ENCODE results near the gene FSTL1. TPM values are rescaled to one million over a fixed set of nuclear protein-coding genes. Genes with fewer than 3 reads are reported as not detected.
A peak's percentile ranks its signal among the peaks of the same experiment; 100 is the strongest.

The FSTL1 gene, protein sequence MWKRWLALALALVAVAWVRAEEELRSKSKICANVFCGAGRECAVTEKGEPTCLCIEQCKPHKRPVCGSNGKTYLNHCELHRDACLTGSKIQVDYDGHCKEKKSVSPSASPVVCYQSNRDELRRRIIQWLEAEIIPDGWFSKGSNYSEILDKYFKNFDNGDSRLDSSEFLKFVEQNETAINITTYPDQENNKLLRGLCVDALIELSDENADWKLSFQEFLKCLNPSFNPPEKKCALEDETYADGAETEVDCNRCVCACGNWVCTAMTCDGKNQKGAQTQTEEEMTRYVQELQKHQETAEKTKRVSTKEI
- total RNA-seq (53.5 TPM), polyA plus RNA-seq (27.1 TPM)
- long read RNA-seq, donor 1, full-length matches to known transcripts: 3 of 3 reads
- long read RNA-seq, donor 1, partial matches to known transcripts: 0 of 3 reads
- long read RNA-seq, donor 1, other reads (novel, unspliced or antisense): 0 of 3 reads
- long read RNA-seq, donor 2, full-length matches to known transcripts: 43 of 48 reads
- long read RNA-seq, donor 2, partial matches to known transcripts: 5 of 48 reads
- long read RNA-seq, donor 2, other reads (novel, unspliced or antisense): 0 of 48 reads
- long read RNA-seq, donor 3, full-length matches to known transcripts: 17 of 17 reads
- long read RNA-seq, donor 3, partial matches to known transcripts: 0 of 17 reads
- long read RNA-seq, donor 3, other reads (novel, unspliced or antisense): 0 of 17 reads
- long read RNA-seq, donor 4, full-length matches to known transcripts: 11 of 11 reads
- long read RNA-seq, donor 4, partial matches to known transcripts: 0 of 11 reads
- long read RNA-seq, donor 4, other reads (novel, unspliced or antisense): 0 of 11 reads
- long read RNA-seq, donor 5, full-length matches to known transcripts: 42 of 42 reads
- long read RNA-seq, donor 5, partial matches to known transcripts: 0 of 42 reads
- long read RNA-seq, donor 5, other reads (novel, unspliced or antisense): 0 of 42 reads
- long read RNA-seq, donor 6, full-length matches to known transcripts: 19 of 24 reads
- long read RNA-seq, donor 6, partial matches to known transcripts: 5 of 24 reads
- long read RNA-seq, donor 6, other reads (novel, unspliced or antisense): 0 of 24 reads
- long read RNA-seq, donor 7, full-length matches to known transcripts: 29 of 29 reads
- long read RNA-seq, donor 7, partial matches to known transcripts: 0 of 29 reads
- long read RNA-seq, donor 7, other reads (novel, unspliced or antisense): 0 of 29 reads
- long read RNA-seq, donor 8, full-length matches to known transcripts: 17 of 17 reads
- long read RNA-seq, donor 8, partial matches to known transcripts: 0 of 17 reads
- long read RNA-seq, donor 8, other reads (novel, unspliced or antisense): 0 of 17 reads
- long read RNA-seq, donor 9, full-length matches to known transcripts: 15 of 15 reads
- long read RNA-seq, donor 9, partial matches to known transcripts: 0 of 15 reads
- long read RNA-seq, donor 9, other reads (novel, unspliced or antisense): 0 of 15 reads
- long read RNA-seq, donor 10, full-length matches to known transcripts: 8 of 26 reads
- long read RNA-seq, donor 10, partial matches to known transcripts: 18 of 26 reads
- long read RNA-seq, donor 10, other reads (novel, unspliced or antisense): 0 of 26 reads

DNA sequence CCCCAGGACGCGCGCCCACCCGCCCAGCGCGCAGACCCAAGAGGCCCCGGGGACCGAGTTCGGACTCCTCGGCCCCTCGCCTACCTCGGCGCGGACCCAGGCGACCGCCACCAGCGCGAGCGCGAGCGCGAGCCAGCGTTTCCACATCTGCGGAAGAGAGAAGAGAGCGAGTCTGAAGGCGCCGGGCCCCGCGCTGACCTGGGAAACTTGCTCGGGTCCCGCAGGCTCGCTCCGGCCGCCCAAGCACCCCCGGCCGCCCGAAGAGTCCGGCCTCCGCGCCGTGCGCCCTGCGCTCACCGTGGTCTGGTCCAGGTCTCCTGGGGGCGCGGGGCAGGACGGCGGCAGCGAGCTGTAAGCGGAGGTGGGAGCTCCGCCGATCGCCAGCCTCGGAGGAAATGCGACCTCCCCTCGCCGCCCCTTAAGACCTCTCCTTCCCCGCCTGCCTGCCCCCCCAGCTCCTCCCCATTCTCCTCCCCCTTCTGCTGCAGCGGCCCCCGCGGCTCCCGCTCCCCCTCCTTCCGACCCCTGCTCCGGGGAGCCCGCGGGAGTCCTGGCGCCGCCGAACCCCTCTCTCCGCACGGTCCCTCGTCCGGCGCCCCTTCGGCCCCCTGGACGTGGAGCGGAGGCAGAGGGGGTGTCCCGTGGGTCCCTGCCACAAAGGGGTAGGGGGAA lies at the start of gene FSTL1:
FSTL1 (minus strand) TSS at position 393 of the 672 bp plus-strand sequence; CDS start at position 147, 246 bp downstream.
- under 1% methylated on average over 78 of the region's 78 CpGs for WGBS
- Histone ChIP-seq H3K27me3 (ENCODE audit: control insufficient read depth in 2 of 2, insufficient read depth in 1 of 2, low read length in 1 of 2) (peaks cover 7 to 57% of the 10 kb centered on the region in 2 donors), H3K9me3 (ENCODE audit: control insufficient read depth in 2 of 2, insufficient read depth in 1 of 2, low read length in 1 of 2) (no peaks in the 10 kb centered on the region), H3K4me3 (ENCODE audit: low read length in 2 of 2) (peak within 1 kb of the TSS; percentile 57 to 75), H3K36me3 (ENCODE audit: control insufficient read depth in 2 of 2, insufficient read depth in 2 of 2, low read length in 1 of 2) (no peaks in the 10 kb centered on the region), H3K4me1 (ENCODE audit: control insufficient read depth in 2 of 2, insufficient read depth in 2 of 2, low read length in 2 of 2) (peaks cover 4 to 7% of the 10 kb centered on the region in 2 donors), H3K27ac (ENCODE audit: low read depth in 1 of 2, low read length in 1 of 2) (peak within 1 kb of the TSS; percentile 39 to 46)
- peak in 5 of 9 donors; percentile 15 to 61 (median 35) for DNase-seq (ENCODE audit: low read depth in 6 of 9, low spot score in 9 of 9)

DNA sequence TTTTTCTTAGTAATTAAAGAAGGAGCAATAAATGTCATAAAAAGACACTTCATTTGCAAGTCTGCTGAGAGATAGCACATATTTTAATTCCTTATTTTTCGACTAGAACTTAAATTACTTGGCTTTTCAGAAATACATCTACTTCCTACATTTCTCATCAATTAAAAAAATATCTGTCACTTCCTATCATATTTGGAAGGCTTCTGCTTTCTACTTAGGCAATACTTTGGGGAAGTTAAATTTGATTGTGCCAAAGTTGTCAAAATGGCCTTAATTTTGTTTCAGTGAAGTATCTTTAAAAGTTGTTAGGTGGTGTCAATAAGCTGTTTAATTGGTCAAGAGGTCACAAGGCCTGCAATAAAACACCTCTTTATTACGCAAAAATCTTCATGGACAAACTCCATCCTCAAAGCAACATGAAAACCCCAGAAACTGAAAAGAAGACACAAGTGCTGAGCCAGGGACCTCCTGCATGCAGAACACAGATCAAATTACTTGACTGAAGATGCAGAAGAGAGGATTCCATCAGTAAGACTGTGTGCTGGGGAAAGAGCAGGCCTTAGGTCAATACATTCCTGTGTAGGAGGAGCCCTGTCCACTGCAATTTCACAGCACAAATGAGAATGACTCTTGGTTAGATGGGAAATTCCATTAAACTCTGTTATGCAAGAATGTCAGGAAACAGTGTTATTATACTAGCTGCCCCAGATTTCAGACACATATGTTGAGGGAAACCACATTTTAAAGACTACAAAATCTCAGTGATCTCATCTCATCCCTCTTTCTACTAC lies 48.0 kb upstream of the FSTL1 start:
- Histone ChIP-seq H3K27ac (ENCODE audit: low read depth in 1 of 2, low read length in 1 of 2) (no peak overlapping the region), H3K36me3 (ENCODE audit: control insufficient read depth in 2 of 2, insufficient read depth in 2 of 2, low read length in 1 of 2) (no peaks in the 10 kb centered on the region), H3K27me3 (ENCODE audit: control insufficient read depth in 2 of 2, insufficient read depth in 1 of 2, low read length in 1 of 2) (no peaks in the 10 kb centered on the region), H3K9me3 (ENCODE audit: control insufficient read depth in 2 of 2, insufficient read depth in 1 of 2, low read length in 1 of 2) (no peaks in the 10 kb centered on the region), H3K4me1 (ENCODE audit: control insufficient read depth in 2 of 2, insufficient read depth in 2 of 2, low read length in 2 of 2) (no peaks in the 10 kb centered on the region), H3K4me3 (ENCODE audit: low read length in 2 of 2) (no peak overlapping the region)
- DNase-seq (ENCODE audit: low read depth in 6 of 9, low spot score in 9 of 9): no peak
- WGBS: 93% methylated on average over 2 of the region's 2 CpGs

DNA sequence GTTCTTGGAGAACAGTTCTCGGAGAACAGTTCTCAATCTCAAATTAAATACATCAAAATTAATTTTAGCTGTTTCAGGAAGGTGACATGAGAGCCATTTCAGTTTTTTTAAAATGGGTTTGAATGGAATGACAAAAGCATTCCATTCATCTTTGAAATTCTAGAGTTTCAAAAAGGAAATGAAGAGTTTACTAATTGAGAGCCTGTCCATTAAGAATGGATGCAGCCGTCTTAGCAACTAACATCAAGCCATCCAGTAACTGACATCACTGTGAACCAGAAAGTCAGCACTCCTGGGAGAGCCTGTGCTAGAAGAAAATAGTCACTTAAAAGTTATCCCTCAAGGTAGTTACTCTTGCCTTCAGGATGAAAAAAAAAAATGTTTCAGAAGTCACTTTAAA lies 47.0 kb upstream of the FSTL1 start:
- no peaks in the 10 kb centered on the region for H3K4me1 ChIP-seq (ENCODE audit: control insufficient read depth in 2 of 2, insufficient read depth in 2 of 2, low read length in 2 of 2)
- H3K4me3 ChIP-seq (ENCODE audit: low read length in 2 of 2): no peak overlapping the region
- H3K36me3 ChIP-seq (ENCODE audit: control insufficient read depth in 2 of 2, insufficient read depth in 2 of 2, low read length in 1 of 2): no peaks in the 10 kb centered on the region
- no peak overlapping the region for H3K27ac ChIP-seq (ENCODE audit: low read depth in 1 of 2, low read length in 1 of 2)
- H3K9me3 ChIP-seq (ENCODE audit: control insufficient read depth in 2 of 2, insufficient read depth in 1 of 2, low read length in 1 of 2): no peaks in the 10 kb centered on the region
- DNase-seq (ENCODE audit: low read depth in 6 of 9, low spot score in 9 of 9): no peak
- no peaks in the 10 kb centered on the region for H3K27me3 ChIP-seq (ENCODE audit: control insufficient read depth in 2 of 2, insufficient read depth in 1 of 2, low read length in 1 of 2)
- WGBS: 88% methylated on average over 2 of the region's 2 CpGs

DNA sequence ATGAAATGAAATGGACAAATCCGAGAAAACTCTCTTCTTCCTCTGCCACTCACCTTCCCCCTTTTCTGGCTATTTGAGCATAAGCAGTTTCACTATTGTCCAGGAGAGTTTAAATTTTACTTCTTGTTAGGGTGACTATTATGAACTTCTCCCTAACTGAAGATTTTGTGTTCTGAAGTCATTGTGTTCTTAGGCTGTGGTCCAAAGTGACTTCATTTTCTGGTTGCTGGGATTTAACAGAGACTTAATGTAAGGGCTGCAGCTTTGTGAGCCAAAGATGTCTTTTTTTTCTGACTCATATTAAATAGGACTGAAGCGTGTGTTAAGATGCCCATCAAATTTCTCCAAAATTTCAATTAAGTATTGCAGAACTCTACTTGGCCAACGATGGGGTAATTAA lies 46.5 kb upstream of the FSTL1 start:
- H3K4me1 ChIP-seq (ENCODE audit: control insufficient read depth in 2 of 2, insufficient read depth in 2 of 2, low read length in 2 of 2): no peaks in the 10 kb centered on the region
- no peak overlapping the region for H3K4me3 ChIP-seq (ENCODE audit: low read length in 2 of 2)
- 90% methylated on average over 3 of the region's 3 CpGs for WGBS
- no peak for DNase-seq (ENCODE audit: low read depth in 6 of 9, low spot score in 9 of 9)
- no peaks in the 10 kb centered on the region for H3K27me3 ChIP-seq (ENCODE audit: control insufficient read depth in 2 of 2, insufficient read depth in 1 of 2, low read length in 1 of 2)
- no peak overlapping the region for H3K27ac ChIP-seq (ENCODE audit: low read depth in 1 of 2, low read length in 1 of 2)
- H3K9me3 ChIP-seq (ENCODE audit: control insufficient read depth in 2 of 2, insufficient read depth in 1 of 2, low read length in 1 of 2): no peaks in the 10 kb centered on the region
- H3K36me3 ChIP-seq (ENCODE audit: control insufficient read depth in 2 of 2, insufficient read depth in 2 of 2, low read length in 1 of 2): no peaks in the 10 kb centered on the region

DNA sequence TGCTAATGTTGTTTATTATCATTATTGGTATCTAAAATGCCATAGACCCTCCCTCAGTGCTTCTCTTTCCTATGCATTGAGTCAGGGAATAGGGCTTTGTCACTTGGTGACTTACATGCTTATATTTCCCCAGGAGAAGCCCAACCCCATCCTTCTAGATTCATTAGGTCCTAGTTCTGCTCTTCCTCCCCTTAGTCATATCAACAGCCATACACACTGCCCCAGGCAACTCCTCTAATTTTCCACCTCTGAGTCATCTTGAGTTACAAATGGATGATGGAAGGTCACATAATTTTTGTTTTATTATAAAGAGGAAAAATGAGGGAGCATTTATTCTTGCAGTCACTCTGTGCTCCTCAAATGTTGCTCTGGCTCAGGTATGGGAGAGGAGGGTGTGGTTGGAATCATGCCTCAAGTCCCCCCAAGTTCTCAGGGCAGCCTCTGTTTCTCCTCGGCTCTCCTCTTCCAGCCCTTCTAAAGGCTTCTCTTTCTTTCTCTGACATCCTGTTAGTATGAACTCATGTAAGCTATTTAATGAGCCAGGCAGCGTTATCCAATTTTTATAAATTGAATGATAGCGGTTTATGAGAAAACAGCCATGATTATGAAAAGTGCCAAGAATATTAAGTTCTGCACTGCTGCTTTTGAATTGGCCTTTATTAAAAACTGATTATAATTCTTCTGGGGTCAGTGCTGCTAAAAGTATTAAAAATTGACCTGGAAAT lies 45.6 kb upstream of the FSTL1 start:
- whole genome bisulfite sequencing: 97% methylated on average over 3 of the region's 3 CpGs
- H3K27ac ChIP-seq (ENCODE audit: low read depth in 1 of 2, low read length in 1 of 2): no peak overlapping the region

DNA sequence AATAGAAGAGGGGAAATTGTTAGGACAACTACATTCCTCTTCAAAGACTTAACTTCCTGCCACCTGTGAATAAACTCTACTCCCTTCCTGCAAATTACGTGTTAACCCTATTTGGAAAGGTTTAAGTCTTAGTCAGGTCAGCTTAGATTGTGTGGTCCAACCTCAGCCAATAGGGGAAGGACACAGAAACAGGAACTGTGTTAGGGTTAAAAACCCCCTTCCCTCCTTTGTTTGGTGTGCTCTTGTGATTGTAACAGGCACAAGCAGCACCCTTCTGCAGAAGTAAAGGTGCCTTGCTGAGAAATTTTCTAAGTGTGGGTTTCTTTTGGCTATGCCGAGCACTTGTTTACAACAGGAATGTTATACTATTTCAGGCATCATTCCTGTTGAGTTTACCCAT lies 45.0 kb upstream of the FSTL1 start:
- Histone ChIP-seq H3K9me3 (ENCODE audit: control insufficient read depth in 2 of 2, insufficient read depth in 1 of 2, low read length in 1 of 2) (no peaks in the 10 kb centered on the region), H3K27ac (ENCODE audit: low read depth in 1 of 2, low read length in 1 of 2) (no peak overlapping the region), H3K4me1 (ENCODE audit: control insufficient read depth in 2 of 2, insufficient read depth in 2 of 2, low read length in 2 of 2) (no peaks in the 10 kb centered on the region), H3K27me3 (ENCODE audit: control insufficient read depth in 2 of 2, insufficient read depth in 1 of 2, low read length in 1 of 2) (peaks cover 0 to 2% of the 10 kb centered on the region in 2 donors), H3K4me3 (ENCODE audit: low read length in 2 of 2) (no peak overlapping the region), H3K36me3 (ENCODE audit: control insufficient read depth in 2 of 2, insufficient read depth in 2 of 2, low read length in 1 of 2) (no peaks in the 10 kb centered on the region)
- 75% methylated on average over 2 of the region's 2 CpGs for WGBS
- DNase-seq (ENCODE audit: low read depth in 6 of 9, low spot score in 9 of 9): no peak

More for the DNA sequence above, 45.6 kb upstream of the FSTL1 start:
- H3K27me3 ChIP-seq (ENCODE audit: control insufficient read depth in 2 of 2, insufficient read depth in 1 of 2, low read length in 1 of 2): no peaks in the 10 kb centered on the region
- DNase-seq (ENCODE audit: low read depth in 6 of 9, low spot score in 9 of 9): no peak
- no peaks in the 10 kb centered on the region for H3K36me3 ChIP-seq (ENCODE audit: control insufficient read depth in 2 of 2, insufficient read depth in 2 of 2, low read length in 1 of 2)
- no peaks in the 10 kb centered on the region for H3K9me3 ChIP-seq (ENCODE audit: control insufficient read depth in 2 of 2, insufficient read depth in 1 of 2, low read length in 1 of 2)
- no peak overlapping the region for H3K4me3 ChIP-seq (ENCODE audit: low read length in 2 of 2)
- no peaks in the 10 kb centered on the region for H3K4me1 ChIP-seq (ENCODE audit: control insufficient read depth in 2 of 2, insufficient read depth in 2 of 2, low read length in 2 of 2)

DNA sequence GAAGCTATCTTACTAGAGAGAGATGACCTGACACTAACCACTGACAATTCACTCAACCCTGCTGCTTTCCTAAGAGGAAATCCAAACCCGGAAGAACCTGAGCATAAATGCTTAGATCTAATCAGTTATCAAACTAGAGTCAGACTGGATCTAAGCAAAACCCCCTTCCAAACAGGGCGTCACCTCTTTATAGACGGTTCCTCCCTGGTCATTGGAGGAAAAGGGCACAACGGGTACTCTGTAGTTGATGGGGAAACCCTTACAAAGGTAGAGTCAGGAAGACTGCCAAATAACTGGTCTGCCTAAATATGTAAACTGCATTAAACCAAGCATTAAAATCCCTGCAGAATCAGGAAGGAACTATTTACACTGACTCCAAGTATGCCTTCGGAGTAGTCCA lies 41.3 kb upstream of the FSTL1 start:
- H3K36me3 ChIP-seq (ENCODE audit: control insufficient read depth in 2 of 2, insufficient read depth in 2 of 2, low read length in 1 of 2): no peaks in the 10 kb centered on the region
- no peaks in the 10 kb centered on the region for H3K9me3 ChIP-seq (ENCODE audit: control insufficient read depth in 2 of 2, insufficient read depth in 1 of 2, low read length in 1 of 2)
- no peak overlapping the region for H3K27ac ChIP-seq (ENCODE audit: low read depth in 1 of 2, low read length in 1 of 2)
- H3K4me3 ChIP-seq (ENCODE audit: low read length in 2 of 2): no peak overlapping the region
- no peak for DNase-seq (ENCODE audit: low read depth in 6 of 9, low spot score in 9 of 9)
- H3K27me3 ChIP-seq (ENCODE audit: control insufficient read depth in 2 of 2, insufficient read depth in 1 of 2, low read length in 1 of 2): peaks cover 0 to 2% of the 10 kb centered on the region in 2 donors
- WGBS: 93% methylated on average over 5 of the region's 5 CpGs
- no peaks in the 10 kb centered on the region for H3K4me1 ChIP-seq (ENCODE audit: control insufficient read depth in 2 of 2, insufficient read depth in 2 of 2, low read length in 2 of 2)
